Retinal pigment epithelial cell (primary cell): ENCODE results near the gene VAV3.

Experiments used
- DNase-seq: peaks from one replicate; pipeline ENCODE4 v3.0.0-alpha.2; 2010; ENCODE audit warnings: low read depth
- H3K4me3 ChIP-seq: 2 replicates; pipeline ENCODE4 v1.5.1; 2011; ENCODE audit warnings: mild to moderate bottlenecking, low read length, control low read depth, moderate library complexity
- TF ChIP-seq, protein P1 (sequence below): conservative IDR thresholded peaks from 2 replicates; pipeline ENCODE4 v1.5.1; 2011; ENCODE audit warnings: low read depth, low read length, control low read depth, inconsistent platforms

The VAV3 gene

DNA sequence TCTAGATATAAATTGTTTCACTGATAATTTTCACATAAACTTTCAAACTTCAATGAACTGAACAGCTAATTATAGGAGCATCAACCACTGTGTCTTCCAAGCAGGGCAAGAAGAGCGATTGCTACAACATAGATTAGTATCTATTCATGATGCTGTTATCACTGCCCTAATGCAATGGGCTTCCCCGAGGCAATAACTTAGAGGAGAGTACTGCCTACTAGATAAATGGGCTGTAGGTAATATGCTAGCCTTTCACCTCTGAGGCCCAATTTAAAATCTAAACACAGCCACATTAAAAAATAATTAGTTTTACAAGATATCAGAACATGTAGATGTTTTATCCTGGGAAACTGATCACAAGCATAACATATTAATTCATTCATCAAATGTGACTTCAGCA, 318.0 kb downstream of the VAV3 start:
- H3K4me3 ChIP-seq: no peak overlapping the region
- no peak for DNase-seq
- TF ChIP-seq, protein P1, sequence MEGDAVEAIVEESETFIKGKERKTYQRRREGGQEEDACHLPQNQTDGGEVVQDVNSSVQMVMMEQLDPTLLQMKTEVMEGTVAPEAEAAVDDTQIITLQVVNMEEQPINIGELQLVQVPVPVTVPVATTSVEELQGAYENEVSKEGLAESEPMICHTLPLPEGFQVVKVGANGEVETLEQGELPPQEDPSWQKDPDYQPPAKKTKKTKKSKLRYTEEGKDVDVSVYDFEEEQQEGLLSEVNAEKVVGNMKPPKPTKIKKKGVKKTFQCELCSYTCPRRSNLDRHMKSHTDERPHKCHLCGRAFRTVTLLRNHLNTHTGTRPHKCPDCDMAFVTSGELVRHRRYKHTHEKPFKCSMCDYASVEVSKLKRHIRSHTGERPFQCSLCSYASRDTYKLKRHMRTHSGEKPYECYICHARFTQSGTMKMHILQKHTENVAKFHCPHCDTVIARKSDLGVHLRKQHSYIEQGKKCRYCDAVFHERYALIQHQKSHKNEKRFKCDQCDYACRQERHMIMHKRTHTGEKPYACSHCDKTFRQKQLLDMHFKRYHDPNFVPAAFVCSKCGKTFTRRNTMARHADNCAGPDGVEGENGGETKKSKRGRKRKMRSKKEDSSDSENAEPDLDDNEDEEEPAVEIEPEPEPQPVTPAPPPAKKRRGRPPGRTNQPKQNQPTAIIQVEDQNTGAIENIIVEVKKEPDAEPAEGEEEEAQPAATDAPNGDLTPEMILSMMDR: no peak

DNA sequence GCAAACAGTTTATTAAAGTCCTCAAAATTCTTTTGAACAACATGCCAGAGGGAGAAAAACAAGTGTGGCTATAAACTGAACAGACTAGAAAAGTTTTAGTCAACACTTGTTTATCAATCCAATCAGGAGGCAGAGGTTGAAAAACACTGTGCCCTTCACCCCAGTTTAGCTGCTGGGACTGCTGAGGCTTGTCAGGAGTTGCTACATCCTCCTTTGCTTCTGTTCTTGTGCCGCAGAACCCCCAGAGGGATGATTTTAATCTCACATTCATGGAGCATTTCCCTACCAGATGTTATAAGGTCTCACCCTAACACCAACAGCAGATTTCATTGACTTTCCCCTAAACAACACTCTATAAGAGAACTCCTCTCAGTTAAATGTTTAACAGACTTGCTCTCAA, 321.2 kb downstream of the VAV3 start:
- TF ChIP-seq, protein P1: no peak

DNA sequence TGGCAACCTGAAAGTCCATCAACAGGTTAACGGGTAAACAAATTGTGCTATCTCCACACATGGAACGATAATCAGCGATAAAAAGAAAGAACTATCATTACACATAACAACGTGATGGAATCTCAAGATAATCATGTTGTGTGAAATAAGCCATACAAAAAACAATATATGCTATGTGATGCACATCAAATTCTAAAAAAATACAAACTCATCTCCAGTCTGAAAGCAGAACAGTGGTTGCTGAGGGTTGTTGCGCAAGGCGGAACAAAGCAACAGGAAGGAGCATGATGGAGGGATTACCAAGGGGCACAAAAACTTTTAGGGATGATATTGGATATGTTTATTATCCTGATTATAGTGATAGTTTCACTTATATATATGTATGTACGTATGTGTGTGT, 324.8 kb downstream of the VAV3 start:
- TF ChIP-seq, protein P1: no peak
- no peak for DNase-seq
- H3K4me3 ChIP-seq: no peak overlapping the region

More for the DNA sequence above, 321.2 kb downstream of the VAV3 start:
- DNase-seq: no peak
- H3K4me3 ChIP-seq: no peak overlapping the region

DNA sequence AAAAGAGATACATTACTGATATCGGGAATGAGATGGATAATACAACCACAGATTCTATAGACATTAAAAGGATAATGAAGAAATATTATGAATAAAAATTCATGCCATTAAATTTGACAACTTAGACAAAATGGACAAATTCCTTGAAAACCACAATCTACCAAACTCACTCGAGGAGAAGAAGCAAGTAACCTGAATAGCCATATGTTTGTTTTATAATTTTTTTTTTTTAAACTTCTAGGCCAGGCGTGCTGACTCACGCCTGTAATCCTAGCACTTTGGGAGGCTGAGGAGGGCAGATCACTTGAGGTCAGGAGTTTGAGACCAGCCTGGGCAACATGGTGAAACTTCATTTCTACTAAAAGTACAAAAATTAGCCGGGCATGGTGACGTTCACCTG, 327.9 kb downstream of the VAV3 start:
- no peak for DNase-seq
- TF ChIP-seq, protein P1: no peak

DNA sequence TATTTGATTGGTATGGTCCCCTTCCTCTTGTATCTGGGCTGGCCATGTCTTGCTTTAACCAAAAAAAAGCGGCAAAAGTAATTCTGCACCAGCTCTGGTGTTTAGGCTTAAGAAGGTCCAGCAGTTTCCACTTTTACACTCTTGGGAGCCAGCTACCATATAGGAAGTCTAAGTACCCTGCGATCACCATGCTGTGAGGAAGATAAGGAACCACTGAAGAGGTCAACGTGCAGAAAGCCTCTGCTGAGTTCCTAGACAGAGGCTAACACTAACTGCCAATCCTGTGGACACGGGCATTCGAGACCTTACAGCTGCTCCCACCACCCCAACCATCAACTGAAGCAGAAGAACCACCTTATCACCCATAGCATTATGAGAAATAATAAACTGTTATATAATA, 331.4 kb downstream of the VAV3 start:
- no peak for DNase-seq
- no peak overlapping the region for H3K4me3 ChIP-seq
- TF ChIP-seq, protein P1: no peak

More for the DNA sequence above, 327.9 kb downstream of the VAV3 start:
- H3K4me3 ChIP-seq: no peak overlapping the region

DNA sequence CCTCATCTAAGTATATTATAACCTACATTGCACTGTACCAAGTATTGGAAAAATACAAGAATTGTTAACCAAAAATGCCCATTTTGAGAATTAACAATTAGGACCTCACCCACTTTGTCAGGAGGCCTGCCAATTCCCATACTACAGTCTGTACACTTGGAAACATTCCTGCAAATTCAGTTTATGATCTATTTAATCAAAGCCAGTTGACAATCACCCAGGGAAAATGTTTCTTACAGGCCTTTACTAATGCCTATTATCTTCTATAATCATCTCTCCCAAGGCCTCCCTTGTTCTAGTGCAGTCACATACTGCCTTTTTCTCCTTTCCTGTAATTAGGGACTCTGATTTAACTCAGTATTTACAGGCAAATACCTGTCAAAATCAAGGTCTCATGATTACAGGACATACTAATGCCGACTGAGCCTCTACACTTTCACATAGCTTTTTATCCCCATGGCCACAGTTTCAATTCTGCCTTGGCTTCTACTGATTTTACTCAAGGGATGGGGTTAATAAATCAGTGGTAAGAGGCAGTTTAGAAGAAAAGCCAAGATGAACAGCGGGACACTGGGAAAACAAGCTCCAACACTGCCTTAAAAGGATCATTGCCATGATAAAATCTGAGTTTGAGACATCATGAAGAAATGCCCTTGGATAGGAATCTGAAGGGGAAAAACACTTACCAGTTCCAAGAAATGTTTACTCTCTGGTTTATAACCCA, 338.7 kb downstream of the VAV3 start:
- TF ChIP-seq, protein P1: no peak
- H3K4me3 ChIP-seq: no peak overlapping the region
- no peak for DNase-seq

DNA sequence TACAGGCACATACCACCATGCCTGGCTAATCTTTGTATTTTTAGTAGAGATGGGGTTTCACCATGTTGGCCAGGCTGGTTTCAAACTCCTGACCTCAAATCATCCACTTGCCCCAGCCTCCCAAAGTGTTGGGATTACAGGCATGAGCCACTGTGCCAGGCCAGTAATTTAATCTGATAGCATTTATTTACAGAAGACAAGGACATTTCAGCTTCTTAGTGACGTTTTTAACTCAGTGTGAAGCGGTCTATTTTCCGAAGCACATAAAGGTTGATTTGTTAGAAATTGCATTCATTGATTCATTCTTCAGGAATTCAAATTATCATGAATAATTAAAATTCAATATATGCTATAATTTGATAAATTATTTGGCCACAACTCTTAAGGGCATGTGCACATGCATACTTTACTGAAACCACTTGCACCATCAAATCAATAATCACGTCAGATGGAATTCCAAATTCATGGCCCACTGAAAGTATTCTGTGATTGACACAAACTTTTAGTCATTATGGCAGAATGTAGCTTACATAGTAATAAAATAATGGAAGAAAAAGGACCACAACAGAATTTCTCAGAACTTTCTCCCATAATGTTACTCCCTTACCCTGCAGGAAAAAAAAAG, 339.5 kb downstream of the VAV3 start:
- TF ChIP-seq, protein P1: no peak
- DNase-seq: no peak
- H3K4me3 ChIP-seq: no peak overlapping the region
